Kidney glomerular epithelial cell (primary cell): ENCODE results near the gene COX10.
"Not testable (repeated sequence)": the region's sequence is repeated elsewhere in the genome, so short reads cannot be mapped to it uniquely, and the experiment has no call there.

ENCODE experiments used
- DNase-seq: peaks from one replicate; lab custom pipeline; 2025; lab: John Stamatoyannopoulos, UW

COX10 gene

DNA sequence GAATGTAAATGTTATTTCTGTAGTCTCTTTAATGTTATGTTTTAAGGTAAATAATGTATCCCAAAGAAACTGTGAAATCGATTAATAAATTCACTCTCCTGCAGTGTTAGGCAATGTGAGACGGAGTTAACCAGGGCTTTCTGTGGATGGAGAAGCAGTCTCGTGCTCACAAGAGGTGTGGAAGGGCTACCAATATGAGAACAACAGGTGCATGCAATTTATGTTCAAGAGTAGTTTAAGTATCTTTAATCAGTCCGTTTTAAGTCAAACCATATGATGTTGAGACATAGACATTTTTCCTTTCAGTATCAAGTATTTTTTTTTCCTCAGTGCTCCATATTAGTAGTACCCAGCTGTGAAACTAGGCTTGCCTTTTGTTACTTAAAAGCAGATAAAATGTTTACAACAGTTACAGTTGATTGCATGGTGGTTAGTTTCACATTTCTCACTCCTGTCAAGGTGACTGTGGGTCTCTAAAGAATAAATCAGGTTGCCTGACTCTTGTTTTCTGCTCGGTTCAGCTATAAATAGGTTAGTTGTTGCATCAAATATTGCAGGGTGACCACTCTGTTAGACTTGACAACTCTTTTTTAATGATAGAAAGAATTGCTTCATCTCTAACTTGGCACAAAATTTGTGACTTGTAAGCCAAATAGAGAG, 54.4 kb downstream of the COX10 start:
- no peak for DNase-seq

DNA sequence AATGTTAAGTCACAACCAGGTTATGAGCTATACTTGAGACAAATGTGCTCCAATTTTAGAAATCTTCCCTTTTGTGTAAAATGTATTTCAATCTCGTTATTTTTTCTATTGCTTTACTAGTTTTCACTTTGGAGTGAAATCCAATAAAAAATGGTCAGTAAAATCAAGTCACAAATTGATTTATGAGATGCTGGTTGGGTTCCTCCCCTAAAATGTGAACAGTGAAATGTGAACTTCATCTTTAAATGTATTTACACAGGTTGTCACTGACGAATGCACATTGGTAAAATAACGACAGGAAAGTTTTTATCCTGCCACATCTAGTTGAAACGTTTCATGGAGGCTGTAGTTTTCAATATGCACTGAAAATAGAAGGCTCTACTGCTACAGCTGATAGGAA, 55.5 kb downstream of the COX10 start:
- no peak for DNase-seq

DNA sequence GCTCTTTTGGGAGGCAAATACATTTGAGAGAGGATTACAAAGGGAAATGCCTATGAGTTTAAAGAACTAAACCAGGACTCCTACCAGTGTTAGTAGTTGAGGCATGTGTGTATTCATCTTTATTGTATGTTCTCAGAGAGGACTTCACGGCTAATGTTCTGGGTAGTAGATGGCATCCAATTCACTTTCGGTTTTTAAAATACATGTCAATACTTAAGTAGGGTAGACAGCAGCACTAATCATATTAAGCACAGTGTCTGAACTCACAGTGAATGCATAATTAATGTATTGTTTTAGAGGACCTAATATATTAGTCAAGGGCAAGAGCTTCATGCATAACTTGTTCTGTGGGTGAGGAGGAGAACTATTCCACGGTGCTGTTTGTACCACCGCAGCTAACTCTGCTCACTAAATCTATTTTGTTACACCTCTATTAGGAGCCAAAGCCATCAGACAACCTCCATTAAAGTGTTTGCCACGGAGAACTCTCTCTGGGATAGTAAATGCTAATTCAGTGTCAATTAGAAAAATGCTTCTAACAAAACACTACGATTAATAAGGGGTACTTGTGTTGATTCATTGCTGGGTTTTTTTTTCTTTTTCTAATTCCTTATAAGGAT, 56.3 kb downstream of the COX10 start:
- no peak for DNase-seq

DNA sequence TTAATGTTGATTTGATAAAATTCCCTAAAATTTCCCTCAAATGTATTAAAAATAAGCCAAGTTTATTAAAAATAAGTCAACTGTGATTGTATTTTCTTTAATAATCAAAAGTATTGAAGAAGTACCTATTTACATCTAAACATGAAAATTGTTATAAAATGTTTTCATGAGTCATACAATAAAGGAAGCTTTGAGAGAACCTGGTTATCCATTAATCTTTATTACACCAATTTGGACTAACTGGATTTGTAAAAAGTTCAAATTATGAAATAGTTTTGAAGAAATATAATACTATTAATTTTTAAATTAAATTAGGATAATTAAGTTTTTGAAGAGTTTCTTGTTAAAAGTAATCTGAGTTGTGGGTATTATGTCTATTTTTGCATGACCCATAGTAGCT, 63.8 kb downstream of the COX10 start:
- DNase-seq = no peak

DNA sequence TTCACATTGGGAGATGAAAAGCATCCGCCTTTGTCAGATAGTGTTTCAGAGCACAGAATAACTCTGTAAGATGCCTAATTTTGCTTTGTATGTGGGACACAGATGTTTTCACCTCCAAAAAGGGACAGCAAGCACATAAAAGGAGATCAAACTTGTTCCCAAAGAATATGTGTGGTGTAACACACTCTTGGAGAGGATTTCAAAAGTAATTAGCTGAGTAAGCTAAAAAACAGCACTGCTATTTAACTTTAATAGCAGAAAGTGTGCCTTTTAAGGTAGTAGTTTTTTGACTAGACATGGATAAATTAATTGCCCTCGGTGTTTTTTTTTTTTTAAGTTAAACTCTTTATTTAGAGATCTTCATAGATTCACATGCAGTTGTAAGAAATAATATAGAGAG, 65.2 kb downstream of the COX10 start:
- no peak for DNase-seq

DNA sequence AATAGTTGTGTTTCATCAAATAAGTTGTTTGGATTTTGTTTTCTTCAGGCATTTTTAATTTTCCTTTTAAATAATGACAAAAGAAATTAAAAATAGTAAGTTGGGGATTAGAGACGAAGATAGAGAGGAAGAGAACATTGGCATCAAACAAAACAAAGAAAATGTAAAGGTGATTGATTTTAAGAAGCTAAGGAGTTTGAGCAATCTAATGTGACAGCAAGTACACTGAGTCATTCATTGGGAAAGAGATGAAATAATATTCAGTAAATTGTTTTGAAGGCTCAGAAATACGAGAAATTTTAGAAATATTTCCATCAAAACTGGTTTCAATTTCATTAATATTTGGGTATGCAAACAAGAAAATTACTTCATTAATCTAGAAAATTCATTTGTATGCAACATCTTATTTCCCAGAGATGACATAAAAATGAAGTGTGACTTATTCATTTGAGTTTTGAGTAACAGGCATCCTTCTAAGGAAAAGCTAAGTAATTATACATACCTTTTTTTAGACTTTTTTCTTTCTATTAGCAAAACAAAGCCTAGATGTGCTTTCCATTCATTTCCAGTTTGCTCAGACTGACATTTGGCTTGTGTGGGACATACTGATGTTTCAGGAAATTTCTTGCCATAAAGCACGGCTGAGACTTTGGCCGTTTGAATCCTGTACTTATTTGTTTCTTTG, 66.7 kb downstream of the COX10 start:
- no peak for DNase-seq

DNA sequence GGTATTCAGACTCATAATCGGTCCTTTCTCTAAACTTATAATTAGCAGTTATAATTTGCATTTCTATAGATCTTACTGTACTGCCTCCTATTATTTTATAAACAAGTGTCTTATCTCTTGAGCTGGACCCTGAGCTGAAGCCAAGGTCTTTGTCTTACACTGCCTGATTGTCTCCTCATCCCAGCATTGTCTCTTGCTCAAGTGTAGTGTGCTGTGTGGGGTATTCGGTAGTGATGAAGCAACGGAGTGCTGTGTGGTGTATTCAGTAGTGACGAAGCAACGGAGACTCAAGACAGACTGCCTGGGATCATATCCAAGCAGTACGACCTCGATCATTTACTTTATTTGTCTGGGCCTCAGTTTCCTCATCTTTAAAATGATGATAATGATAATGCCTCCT, 69.3 kb downstream of the COX10 start:
- no peak for DNase-seq

DNA sequence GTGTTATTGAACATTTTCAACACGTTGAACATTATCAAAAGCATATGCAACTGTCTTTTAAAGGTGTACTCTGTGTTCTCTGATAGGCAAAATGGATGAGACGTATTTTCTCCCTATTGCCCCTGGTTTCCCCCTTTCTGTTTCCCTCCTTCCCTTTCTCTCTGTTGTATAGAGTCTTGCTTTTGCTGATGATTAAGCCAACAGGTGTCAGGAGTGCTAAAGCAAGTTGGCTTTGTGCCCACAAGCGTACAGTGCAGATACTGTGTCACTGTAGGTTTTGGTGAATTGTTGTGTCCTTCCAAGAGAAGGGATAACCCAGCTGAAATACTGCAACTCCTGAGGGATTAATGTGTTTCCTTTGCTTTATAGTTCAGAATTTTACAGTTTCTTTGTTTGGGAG, 74.4 kb downstream of the COX10 start:
- DNase-seq = no peak

DNA sequence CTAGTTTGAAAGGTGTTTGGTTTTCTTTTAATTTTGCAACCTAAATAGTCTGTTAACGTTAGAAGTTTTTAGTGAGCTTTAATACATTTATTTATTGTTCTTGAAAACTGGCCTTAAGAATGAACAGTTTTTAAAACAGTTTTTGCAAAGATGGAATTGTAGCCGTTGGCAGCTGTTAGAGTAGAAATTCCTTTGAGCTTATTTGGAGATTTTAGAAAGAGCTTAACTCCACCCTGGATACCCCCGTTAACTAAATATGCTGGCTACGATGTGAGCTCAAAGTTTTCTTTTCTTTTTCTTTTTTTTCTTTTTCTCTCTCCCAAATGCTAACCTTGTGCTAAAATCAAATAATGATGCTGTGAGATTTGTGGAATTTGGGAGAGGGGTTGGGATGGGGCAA, 75.2 kb downstream of the COX10 start:
- no peak for DNase-seq

DNA sequence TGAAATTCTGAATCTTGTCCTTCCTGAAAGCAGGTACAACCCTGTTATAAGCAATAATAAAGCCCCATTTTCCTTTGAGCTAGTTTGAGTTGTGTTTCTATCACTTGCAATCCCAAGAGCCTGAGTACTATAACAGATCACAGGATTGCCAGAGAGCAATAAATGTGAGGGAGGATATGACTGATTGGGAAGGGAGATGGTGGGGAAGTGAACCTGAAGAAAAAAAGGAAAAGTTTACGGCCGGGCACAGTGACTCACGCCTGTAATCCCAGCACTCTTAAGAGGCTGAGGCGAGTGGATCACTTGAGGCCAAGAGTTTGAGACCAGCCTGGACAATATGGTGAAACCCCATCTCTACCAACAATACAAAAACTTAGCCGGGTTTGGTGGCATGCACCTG, 80.4 kb downstream of the COX10 start:
- DNase-seq = no peak

DNA sequence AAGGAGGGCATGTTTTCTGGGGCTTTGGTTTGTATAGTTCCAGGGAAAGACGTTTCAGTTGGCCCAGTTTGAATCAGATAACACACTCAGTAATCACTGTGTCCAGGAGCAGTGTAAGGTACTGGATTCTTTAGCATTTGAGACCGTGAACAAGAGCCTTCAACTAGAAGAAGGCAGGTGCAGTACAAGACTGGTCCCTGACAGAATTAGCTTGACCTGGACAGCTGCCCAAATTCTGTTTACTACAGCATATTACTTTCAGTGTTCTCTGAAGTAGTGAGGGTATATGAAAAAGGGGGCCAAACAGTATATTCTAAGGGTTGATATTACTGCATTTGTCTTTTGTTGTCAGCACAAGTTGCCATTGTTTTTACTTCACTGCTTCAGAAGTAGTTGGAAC, 81.3 kb downstream of the COX10 start:
- no peak for DNase-seq

DNA sequence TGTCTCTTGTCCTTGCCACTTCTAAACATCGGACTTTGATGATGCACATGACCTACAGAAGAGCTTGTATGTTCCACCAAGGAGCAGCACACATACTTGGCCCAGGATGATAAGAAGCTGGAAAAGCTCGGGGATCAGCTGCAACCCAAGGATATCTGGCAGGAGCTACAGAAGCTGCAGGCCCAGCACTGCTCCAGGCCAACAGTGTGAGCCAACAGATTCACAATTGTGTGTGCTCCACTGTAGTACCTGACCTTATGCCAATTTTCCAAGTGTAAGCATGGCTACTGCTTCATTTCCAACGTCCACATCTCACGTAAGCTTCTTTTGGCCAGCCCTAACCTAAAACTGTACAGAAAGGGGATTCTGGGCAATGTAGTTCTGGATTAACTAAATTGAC, 83.4 kb downstream of the COX10 start:
- no peak for DNase-seq

DNA sequence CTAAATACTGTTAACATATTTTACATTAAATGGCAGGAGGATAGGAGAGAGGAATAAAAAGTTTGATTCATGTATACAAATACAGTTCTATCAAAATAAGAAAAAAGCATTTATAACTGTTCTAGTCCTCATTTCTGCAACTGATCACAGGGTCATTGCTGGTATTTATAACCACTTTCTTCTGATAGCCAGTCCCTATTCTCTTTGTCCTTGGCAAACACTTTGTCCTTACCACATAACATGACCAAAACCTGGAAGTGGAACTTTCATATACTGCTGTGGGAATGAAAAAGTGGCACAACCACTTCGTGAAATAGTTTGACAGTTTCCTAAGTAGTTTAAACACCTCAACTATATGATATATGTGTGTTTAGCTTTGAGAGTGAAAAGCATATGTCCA, 84.1 kb downstream of the COX10 start:
- no peak for DNase-seq

DNA sequence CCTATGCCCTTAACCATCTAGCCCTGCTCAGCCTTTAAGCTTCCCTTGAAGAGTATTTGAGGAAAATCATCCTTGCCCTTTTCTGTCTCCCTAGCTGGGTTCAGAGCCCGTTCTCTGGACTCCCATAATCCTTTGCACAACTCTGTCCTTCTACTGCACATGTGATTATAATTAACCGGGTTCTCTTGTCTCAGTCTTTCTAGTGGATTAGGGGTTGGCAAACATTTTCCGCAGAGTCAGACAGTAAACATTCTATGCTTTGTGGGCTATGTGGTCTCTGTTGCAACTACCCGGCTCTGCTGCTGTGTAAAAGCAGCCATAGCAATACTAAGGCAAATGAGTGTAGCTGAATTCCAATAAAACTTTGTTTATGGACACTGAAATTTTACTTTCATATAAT, 87.4 kb downstream of the COX10 start:
- DNase-seq = no peak

DNA sequence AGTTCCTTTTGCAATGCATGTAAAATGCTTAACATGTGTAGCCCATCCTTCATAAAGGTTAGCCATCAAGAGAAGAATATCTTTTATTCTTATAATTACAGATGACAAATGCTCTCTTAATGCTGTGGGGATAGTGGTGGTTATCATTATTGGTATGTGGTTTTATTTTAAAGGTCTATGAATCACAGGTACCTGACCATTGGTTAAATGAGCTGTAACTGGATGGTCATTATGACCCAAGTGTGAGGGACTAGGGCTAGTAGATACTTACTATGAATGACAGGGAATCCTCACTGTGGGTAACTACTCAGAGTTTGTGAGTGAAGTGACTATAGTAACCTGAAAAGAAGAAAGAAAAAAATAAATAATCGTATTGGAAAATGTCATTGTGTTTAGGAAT, 88.5 kb downstream of the COX10 start:
- DNase-seq = no peak

DNA sequence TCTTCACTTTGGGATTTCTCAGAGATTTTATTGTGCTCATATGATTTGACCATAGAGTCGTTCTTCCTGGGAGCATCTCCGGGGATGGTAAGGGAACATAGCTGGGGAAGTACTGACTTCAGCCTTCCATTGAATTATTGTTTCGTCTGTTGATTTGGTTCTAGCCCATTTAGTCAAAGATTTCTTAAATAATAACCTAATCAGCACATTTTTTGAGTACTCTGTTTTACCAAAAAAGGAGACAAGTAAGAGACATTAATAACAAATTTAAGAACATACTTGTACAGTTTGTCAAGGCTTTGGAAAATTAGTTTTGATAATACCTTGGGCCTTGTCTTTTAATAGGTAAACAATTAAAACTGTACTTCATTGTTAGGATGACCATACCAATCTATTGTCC, 89.4 kb downstream of the COX10 start:
- DNase-seq = no peak

DNA sequence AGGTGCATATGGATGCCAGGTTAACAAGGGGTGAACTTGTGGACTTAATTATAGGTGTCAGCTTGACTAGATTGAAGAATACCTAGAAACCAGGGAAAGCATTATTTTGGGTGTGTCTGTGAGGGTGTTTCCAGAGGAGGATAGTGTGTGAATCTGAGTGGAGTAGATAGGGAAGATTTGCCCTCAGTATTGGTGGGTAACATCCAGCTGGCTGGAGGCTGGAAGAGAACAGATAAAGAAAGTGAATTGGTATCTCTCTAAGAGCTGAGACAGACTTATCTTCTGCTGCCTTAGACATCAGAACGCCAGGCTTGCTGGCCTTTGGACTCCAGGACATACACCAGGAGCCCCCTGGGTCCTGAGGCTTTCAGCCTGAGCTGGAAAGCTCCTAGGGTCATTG, 92.1 kb downstream of the COX10 start:
- DNase-seq = no peak

DNA sequence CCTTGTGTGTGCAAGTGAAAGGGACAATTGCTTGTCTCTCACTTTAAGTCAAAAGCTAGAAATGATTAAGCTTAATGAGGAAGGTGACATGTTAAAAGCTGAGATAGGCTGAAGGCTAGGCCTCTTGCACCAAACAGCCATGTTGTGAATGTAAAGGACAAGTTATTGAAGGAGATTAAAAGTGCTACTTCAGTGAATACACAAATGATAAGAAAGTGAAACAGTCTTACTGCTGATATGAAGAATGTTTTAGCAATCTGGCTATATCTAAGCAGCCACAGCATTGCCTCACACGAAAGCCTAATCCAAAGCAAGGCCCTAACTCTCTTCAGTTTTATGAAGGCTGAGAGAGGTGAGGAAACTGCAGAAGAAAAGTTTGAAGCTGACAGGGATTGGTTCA, 96.3 kb downstream of the COX10 start:
- no peak for DNase-seq

DNA sequence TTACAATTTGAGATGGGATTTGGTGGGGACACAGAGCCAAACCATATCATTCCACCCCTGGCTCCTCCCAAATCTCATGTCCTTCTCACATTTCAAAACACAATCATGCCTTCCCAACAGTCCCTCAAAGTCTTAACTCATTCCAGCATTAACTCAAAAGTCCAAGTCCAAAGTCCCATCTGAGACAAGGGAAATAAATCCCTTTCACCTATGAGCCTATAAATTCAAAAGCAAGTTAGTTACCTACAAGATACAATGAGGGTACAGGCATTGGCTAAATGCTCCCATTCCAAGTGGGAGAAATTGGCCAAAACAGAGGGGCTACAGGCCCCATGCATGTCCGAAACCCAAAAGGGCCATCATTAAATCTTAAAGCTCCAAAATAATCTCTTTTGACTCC, 98.5 kb downstream of the COX10 start:
- not testable (repeated sequence) for DNase-seq

DNA sequence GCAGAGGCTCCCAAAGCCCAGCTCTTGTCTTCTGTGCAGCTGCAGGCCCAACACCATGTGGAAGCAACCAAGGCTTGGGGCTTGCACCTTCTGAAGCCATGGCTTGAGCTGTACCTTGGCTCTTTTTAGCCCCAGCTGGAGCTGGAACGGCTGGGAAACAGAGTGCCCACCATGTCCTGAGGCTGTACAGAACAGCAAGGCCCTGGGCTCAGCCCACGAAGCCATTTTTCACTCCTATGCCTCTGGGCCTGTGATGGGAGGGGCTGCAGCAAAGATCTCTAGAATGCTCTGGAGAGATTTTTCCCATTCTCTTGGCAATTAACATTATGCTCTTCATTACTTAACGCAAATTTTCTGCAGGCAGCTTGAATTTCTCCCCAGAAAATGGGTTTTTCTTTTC, 99.3 kb downstream of the COX10 start:
- no peak for DNase-seq

DNA sequence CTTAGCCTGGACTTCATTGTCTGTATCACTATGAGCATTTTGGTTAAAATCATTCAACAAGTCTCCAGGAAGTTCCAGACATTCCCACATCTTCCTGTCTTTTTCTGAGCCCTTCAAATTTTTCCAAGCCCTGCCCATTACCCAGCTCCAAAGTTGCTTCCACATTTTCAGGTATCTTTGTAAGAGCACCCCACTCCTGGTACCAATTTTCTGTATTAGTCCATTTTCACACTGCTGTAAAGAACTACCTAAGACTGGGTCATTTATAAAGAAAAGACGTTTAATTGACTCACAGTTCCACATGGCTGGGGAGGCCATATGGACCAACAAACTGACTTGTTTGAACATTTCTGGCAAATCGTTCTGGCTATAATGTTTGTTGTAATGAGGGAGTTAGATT, 100.0 kb downstream of the COX10 start:
- DNase-seq = no peak

DNA sequence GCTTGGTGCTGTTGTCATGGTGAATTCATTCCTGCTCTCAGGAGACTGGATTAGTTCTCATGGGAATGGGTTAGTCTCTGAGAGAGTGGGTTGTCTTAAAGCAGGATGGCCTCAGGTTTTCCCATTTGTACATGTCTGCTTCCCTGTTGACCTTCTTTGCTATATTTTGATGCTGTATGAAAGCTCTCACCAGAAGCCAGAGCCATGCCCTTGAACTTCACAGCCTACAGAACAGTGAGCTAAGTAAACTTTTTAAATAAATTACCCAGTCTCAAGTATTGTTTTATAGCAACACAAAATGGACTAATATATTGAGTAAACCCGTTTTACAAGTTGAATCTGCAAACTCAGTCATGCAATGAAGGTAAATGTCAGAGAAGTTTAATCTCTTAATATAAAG, 100.6 kb downstream of the COX10 start:
- DNase-seq = no peak

DNA sequence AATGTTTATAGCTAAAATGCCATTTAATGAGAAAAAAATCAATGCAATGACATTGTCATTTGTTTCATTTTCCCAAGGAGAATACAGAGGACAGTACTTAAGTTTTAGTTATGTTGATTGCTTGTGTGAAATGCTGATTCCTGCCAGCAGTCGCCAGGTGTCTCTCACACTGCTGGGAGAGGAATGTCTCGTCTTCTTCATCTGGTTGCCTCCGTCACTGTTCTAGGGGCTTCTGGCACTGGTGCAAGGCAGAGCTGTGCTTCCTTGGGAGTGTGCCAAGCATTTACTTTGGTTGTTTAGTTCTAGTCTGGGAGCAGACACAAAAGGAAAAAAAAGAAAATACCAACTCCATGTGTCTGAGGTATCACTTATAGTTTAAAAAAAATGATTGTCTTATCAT, 107.7 kb downstream of the COX10 start:
- not testable (repeated sequence) for DNase-seq

DNA sequence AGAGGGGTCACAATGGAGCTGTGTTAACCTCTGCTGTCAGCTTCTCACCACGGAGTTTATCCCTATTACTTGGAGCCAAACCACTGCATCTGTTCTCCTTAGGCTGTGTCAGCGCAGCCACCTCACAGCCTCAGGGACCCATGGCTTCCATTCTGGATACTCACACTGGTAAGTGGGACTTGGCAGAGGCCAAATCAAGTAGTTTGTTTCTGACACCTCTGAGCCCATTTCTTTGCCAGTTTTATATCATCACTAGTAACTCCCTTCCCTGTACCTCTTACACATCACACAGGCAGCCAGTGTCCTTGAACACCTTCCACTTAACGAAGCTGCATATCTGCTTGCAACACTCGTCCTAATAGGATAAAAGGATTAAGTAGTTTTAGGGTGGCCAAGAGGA, 108.5 kb downstream of the COX10 start:
- not testable (repeated sequence) for DNase-seq
